B cell (primary cell): Measurements from ENCODE around the gene PAM. TPM values are rescaled to one million over a fixed set of nuclear protein-coding genes. Genes with fewer than 3 reads are reported as not detected.

Experiments
- ATAC-seq: fragments of 200-7000 bp; cut with Tn5 transposase; one replicate; pipeline ENCODE4 v1.10.0; 2021; ENCODE audit warnings: low read depth, mild to moderate bottlenecking, moderate number of reproducible peaks, moderate library complexity
- CTCF ChIA-PET: fragments of 350-600 bp; sonication (Branson Sonifier 250); formaldehyde crosslinking; loops from one replicate; lab custom pipeline; 2021; ENCODE audit warnings: antibody characterized with exemption, inconsistent platforms; lab: Charles Lee
- POLR2A ChIA-PET: fragments of 350-600 bp; sonication (Branson Sonifier 250); formaldehyde crosslinking; loops from one replicate; lab custom pipeline; 2021; ENCODE audit warnings: antibody characterized with exemption; lab: Charles Lee
- DNase-seq: peaks from one replicate; pipeline ENCODE4 v3.0.0; 2013
- H2AFZ ChIP-seq: 2 replicates; pipeline ENCODE4 v1.6.1; 2012; ENCODE audit warnings: mild to moderate bottlenecking, low read depth, low read length; ENCODE audit not compliant: insufficient read depth, poor library complexity, severe bottlenecking
- H3K27ac ChIP-seq, 2 donors: 1 replicate in 1 of 2; 2 replicates in 1 of 2; pipeline ENCODE4 v1.5.1; 2012 to 2013; ENCODE audit warnings: low read length in 2 of 2, mild to moderate bottlenecking in 2 of 2, moderate library complexity in 1 of 2
- H3K27me3 ChIP-seq, 4 experiments: fragments of 200-600 bp in 1 of 4; sonication (generic) in 1 of 4; replicated peaks in 1 of 4; 1 replicate in 2 of 4; 2 replicates in 2 of 4; pipeline versions ENCODE4 v1.6.1 to v1.7.0; 2013 to 2016; ENCODE audit warnings: low read length in 3 of 4, mild to moderate bottlenecking in 2 of 4, mixed read lengths in 1 of 4, moderate library complexity in 1 of 4; ENCODE audit not compliant: insufficient read depth in 4 of 4, control insufficient read depth in 3 of 4; ENCODE audit errors: control extremely low read depth in 1 of 4
- H3K36me3 ChIP-seq, 2 experiments: replicated peaks in 1 of 2; 1 replicate in 1 of 2; 2 replicates in 1 of 2; pipeline versions ENCODE4 v1.6.1 to v1.7.1; 2013; ENCODE audit warnings: low read length in 1 of 2; ENCODE audit not compliant: insufficient read depth in 2 of 2, control insufficient read depth in 1 of 2; ENCODE audit errors: control extremely low read depth in 1 of 2, extremely low read depth in 1 of 2
- H3K4me1 ChIP-seq, 2 donors: fragments of 200-600 bp in 1 of 2; sonication (generic) in 1 of 2; 1 replicate in 1 of 2; 2 replicates in 1 of 2; pipeline versions ENCODE4 v1.5.1 to v1.6.1; 2013 to 2017; ENCODE audit warnings: low read length in 2 of 2; ENCODE audit not compliant: control insufficient read depth in 2 of 2, insufficient read depth in 2 of 2
- H3K4me2 ChIP-seq: replicated peaks from 2 replicates; pipeline ENCODE3; 2012; ENCODE audit warnings: mild to moderate bottlenecking, low read depth, low read length; ENCODE audit not compliant: poor library complexity, severe bottlenecking
- H3K4me3 ChIP-seq, 5 experiments: fragments of 200-600 bp in 1 of 5; sonication (generic) in 1 of 5; 1 replicate in 3 of 5; 2 replicates in 2 of 5; pipeline versions ENCODE4 v1.5.1 to v1.7.0; 2011 to 2016; ENCODE audit warnings: low read length in 4 of 5, mild to moderate bottlenecking in 4 of 5, low read depth in 2 of 5, control low read depth in 1 of 5, moderate library complexity in 1 of 5; ENCODE audit not compliant: insufficient read depth in 1 of 5; ENCODE audit errors: control extremely low read depth in 1 of 5, extremely low read depth in 1 of 5
- H3K79me2 ChIP-seq: fragments of 200-600 bp; sonication (generic); one replicate; pipeline ENCODE4 v1.6.0; 2016; ENCODE audit warnings: low read length; ENCODE audit not compliant: control insufficient read depth, insufficient read depth
- H3K9ac ChIP-seq: fragments of 200-600 bp; sonication (generic); 2 replicates; pipeline ENCODE4 v1.6.1; 2017; ENCODE audit warnings: mild to moderate bottlenecking, low read length, moderate library complexity
- H3K9me3 ChIP-seq, 3 donors: one replicate each; pipeline versions ENCODE4 v1.6.1 to v1.7.1; 2013; ENCODE audit warnings: low read length in 2 of 3; ENCODE audit not compliant: control insufficient read depth in 2 of 3, insufficient read depth in 1 of 3; ENCODE audit errors: control extremely low read depth in 1 of 3
- H4K20me1 ChIP-seq: 2 replicates; pipeline ENCODE4 v1.6.0; 2012; ENCODE audit warnings: mild to moderate bottlenecking, low read length; ENCODE audit not compliant: insufficient read depth, control insufficient read depth, poor library complexity, severe bottlenecking
- H3K27ac Mint-ChIP-seq: one replicate; pipeline ENCODE4 v1.8.0; 2021; ENCODE audit warnings: mixed read lengths
- H3K27me3 Mint-ChIP-seq: one replicate; pipeline ENCODE4 v1.8.0; 2021; ENCODE audit warnings: mixed read lengths
- H3K4me1 Mint-ChIP-seq: one replicate; pipeline ENCODE4 v1.8.0; 2021; ENCODE audit warnings: mixed read lengths
- H3K4me3 Mint-ChIP-seq: one replicate; pipeline ENCODE4 v1.8.0; 2021; ENCODE audit warnings: mixed read lengths
- H3K9me3 Mint-ChIP-seq: one replicate; pipeline ENCODE4 v1.8.0; 2022; ENCODE audit warnings: mixed read lengths; ENCODE audit not compliant: insufficient read depth
- EZH2 ChIP-seq: IDR thresholded peaks from 2 replicates; pipeline ENCODE4 v1.6.1; 2012; ENCODE audit warnings: borderline replicate concordance, low read depth, mild to moderate bottlenecking, moderate library complexity, low read length; ENCODE audit not compliant: insufficient read depth, poor library complexity, severe bottlenecking
- WGBS: methylation state at CpG from one replicate; pipeline ENCODE4 v1.1.5; 2013; ENCODE audit warnings: missing lambda C conversion rate; ENCODE audit not compliant: insufficient coverage; 5-methylcytosine and 5-hydroxymethylcytosine counted together
- intact Hi-C: fragments of 100-400 bp; cut with micrococcal nuclease; formaldehyde crosslinking; loops from one replicate; pipeline ENCODE4 v1.10.0; 2022
- polyA plus RNA-seq: library from polyadenylated mRNA; depleted of rRNA; stranded (reverse); fragments of >200 nt; gene quantifications from 2 replicates; pipeline ENCODE4 v1.2.3, GENCODE V29; 2012
- total RNA-seq, 2 donors: library from RNA; stranded (reverse); fragments of 120-200 nt in 1 of 2; gene quantifications; 1 replicate in 1 of 2; 2 replicates in 1 of 2; pipeline versions ENCODE4 v1.2.3 to v1.2.4, GENCODE V29; 2013 to 2022
- TF ChIP-seq, protein P1 (sequence below): fragments of 200-600 bp; IDR thresholded peaks from one replicate; pipeline ENCODE4 v1.8.0; 2022; ENCODE audit warnings: antibody characterized with exemption, mild to moderate bottlenecking

The PAM gene
- total and polyA plus RNA-seq, 2 donors (not counting 1 experiment from before 2014, with no cell fraction given), result 1.00 to 34.8 TPM

DNA sequence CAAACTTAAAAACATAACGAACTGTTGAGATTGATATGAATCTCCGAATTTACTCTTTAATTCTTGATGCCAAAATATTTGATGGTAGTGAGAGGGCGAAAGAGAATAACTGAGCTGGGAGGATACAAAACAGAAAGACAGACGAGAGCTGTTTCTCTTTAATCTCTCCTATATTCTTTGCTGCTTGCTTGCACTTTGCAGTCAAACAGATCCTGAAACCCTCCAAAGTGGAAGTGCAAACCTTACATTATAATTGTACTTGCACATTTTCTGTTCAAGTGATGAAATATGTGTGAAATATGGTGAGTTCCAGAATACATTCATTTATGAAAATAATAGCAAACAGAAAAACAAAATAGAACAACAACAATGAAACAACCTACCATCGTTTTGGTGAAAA, 63.8 kb downstream of the PAM start:
- intact Hi-C loops, result no loop called here
- POLR2A ChIA-PET, result no interaction called here
- Histone ChIP-seq H3K79me2 (no peaks in the 10 kb centered on the region), H3K36me3 (no peaks in the 10 kb centered on the region), H2AFZ (no peak overlapping the region), H3K4me3 (no peak overlapping the region), H4K20me1 (no peaks in the 10 kb centered on the region), H3K27ac (no peak overlapping the region), H3K4me1 (peaks cover 5 to 11% of the 10 kb centered on the region in 2 donors), H3K9me3 (no peaks in the 10 kb centered on the region), H3K4me2 (no peak overlapping the region), H3K27me3 (no peaks in the 10 kb centered on the region), H3K9ac (no peak overlapping the region)
- CTCF ChIA-PET, result no interaction called here
- no peak overlapping the region for H3K27ac Mint-ChIP-seq
- H3K9me3 Mint-ChIP-seq, result no peaks in the 10 kb centered on the region
- H3K4me1 Mint-ChIP-seq, result peaks cover 11% of the 10 kb centered on the region
- H3K4me3 Mint-ChIP-seq, result no peak overlapping the region
- no peak for TF ChIP-seq EZH2
- TF ChIP-seq, protein P1, sequence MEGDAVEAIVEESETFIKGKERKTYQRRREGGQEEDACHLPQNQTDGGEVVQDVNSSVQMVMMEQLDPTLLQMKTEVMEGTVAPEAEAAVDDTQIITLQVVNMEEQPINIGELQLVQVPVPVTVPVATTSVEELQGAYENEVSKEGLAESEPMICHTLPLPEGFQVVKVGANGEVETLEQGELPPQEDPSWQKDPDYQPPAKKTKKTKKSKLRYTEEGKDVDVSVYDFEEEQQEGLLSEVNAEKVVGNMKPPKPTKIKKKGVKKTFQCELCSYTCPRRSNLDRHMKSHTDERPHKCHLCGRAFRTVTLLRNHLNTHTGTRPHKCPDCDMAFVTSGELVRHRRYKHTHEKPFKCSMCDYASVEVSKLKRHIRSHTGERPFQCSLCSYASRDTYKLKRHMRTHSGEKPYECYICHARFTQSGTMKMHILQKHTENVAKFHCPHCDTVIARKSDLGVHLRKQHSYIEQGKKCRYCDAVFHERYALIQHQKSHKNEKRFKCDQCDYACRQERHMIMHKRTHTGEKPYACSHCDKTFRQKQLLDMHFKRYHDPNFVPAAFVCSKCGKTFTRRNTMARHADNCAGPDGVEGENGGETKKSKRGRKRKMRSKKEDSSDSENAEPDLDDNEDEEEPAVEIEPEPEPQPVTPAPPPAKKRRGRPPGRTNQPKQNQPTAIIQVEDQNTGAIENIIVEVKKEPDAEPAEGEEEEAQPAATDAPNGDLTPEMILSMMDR, result no peak
- H3K27me3 Mint-ChIP-seq, result no peaks in the 10 kb centered on the region
- ATAC-seq, result no peak
- no CpG with 5 or more reads among the region's 5 CpGs for WGBS
- DNase-seq, result no peak

DNA sequence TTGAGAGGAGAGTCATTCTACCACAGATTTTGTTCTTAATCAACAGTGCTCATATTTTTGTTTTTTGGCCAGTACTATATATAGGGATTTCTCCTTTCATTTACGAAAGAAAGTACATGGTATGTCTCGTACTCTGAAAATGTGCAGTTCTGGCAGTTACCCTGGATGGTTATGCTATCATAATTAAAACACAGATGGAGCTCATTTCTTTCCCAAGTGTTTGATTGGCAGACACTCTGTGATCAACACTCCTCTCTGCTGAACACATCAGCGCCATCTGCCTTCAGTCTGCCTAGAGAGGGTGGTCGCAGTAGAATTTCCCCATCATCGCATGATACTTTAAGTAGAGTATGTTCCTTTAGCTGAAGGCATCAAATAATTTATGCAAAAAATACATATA, 64.5 kb downstream of the PAM start:
- no peaks in the 10 kb centered on the region for H3K9me3 ChIP-seq
- intact Hi-C loops, result no loop called here
- CTCF ChIA-PET, result no interaction called here
- H3K27ac ChIP-seq, result no peak overlapping the region
- no peak for DNase-seq
- Mint-ChIP-seq H3K4me3 (no peak overlapping the region), H3K27ac (no peak overlapping the region), H3K9me3 (no peaks in the 10 kb centered on the region), H3K27me3 (no peaks in the 10 kb centered on the region), H3K4me1 (peaks cover 11% of the 10 kb centered on the region)
- H2AFZ ChIP-seq, result no peak overlapping the region
- H3K9ac ChIP-seq, result no peak overlapping the region
- H3K36me3 ChIP-seq, result no peaks in the 10 kb centered on the region
- no peaks in the 10 kb centered on the region for H3K79me2 ChIP-seq
- POLR2A ChIA-PET, result no interaction called here
- H4K20me1 ChIP-seq, result no peaks in the 10 kb centered on the region
- no peaks in the 10 kb centered on the region for H3K27me3 ChIP-seq
- no CpG with 5 or more reads among the region's 5 CpGs for WGBS
- H3K4me2 ChIP-seq, result no peak overlapping the region
- TF ChIP-seq, protein P1, result no peak
- TF ChIP-seq EZH2, result no peak
- ATAC-seq, result no peak
- H3K4me3 ChIP-seq, result no peak overlapping the region
- peaks cover 5 to 11% of the 10 kb centered on the region in 2 donors for H3K4me1 ChIP-seq
